BE2C (cell line): ENCODE data around the gene TPI1.

Experiments
- DNase-seq: peaks from one replicate; pipeline ENCODE4 v3.0.0-alpha.2; 2020
- H3K27me3 ChIP-seq: fragments of 250-450 bp; sonication (Bioruptor Pico); 2 replicates; pipeline ENCODE4 v1.5.1; 2020; ENCODE audit warnings: mild to moderate bottlenecking
- H3K36me3 ChIP-seq: fragments of 250-450 bp; sonication (Bioruptor Pico); 2 replicates; pipeline ENCODE4 v1.5.1; 2020; ENCODE audit warnings: mild to moderate bottlenecking
- H3K4me1 ChIP-seq: fragments of 250-450 bp; sonication (Bioruptor Pico); 2 replicates; pipeline ENCODE4 v1.5.1; 2020
- H3K4me3 ChIP-seq: 2 replicates; pipeline ENCODE4 v1.5.1; 2011; ENCODE audit warnings: low read depth, low read length
- H3K9me3 ChIP-seq: fragments of 250-450 bp; sonication (Bioruptor Pico); 2 replicates; pipeline ENCODE4 v1.5.1; 2020
- CTCF ChIP-seq: IDR thresholded peaks from 2 replicates; pipeline ENCODE4 v1.5.1; 2012; ENCODE audit warnings: mild to moderate bottlenecking, low read depth, low read length

TPI1 gene

GRCh38 chr12:6824901-6825381 is 42.4 kb upstream of the TPI1 start:
- Histone ChIP-seq H3K27me3 (no peaks in the 10 kb centered on the region), H3K4me1 (peaks cover 23% of the 10 kb centered on the region), H3K36me3 (peaks cover 4% of the 10 kb centered on the region; the same call in 1 of the 2 replicates), H3K4me3 (no peak overlapping the region), H3K9me3 (no peaks in the 10 kb centered on the region)
- no peak for DNase-seq
- no peak for TF ChIP-seq CTCF

DNA sequence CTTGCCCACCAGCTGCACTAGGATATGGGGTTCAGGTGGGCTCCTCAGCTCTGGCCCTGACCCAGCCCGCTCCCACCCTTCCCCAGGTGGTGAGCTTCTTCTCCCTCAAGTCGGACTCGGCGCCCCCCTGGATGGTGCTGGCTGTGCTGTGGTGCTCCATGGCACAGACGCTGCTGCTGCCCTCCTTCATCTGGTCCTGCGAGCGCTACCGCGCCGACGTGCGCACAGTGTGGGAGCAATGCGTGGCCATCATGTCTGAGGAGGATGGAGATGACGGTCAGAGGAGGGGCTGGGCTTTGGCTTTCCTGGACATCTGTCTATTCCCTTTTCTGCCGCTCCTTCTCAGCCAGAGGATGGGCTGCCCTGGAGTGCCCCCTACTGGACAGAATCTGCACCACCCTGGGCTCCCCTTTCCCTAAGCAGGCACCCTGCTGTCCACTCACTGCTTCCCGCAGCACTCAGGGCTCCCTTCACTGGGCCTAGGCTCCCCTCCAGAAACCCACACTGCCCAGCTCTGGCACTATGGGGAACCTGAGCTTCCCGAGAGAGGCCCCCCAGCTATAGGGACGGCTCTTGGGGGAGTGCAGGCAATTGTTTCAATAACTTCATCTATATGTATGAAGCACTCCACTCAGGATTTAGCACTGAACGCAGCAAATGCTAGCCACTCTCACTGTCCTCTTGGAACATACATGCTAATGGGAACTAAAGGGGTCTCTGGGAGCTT is 41.8 kb upstream of the TPI1 start:
- Histone ChIP-seq H3K4me1 (peaks cover 16% of the 10 kb centered on the region), H3K9me3 (no peaks in the 10 kb centered on the region), H3K27me3 (no peaks in the 10 kb centered on the region), H3K4me3 (peak overlapping the region; percentile 23; the same call in 1 of the 2 replicates), H3K36me3 (peaks cover 9% of the 10 kb centered on the region)
- peak; percentile 96 for TF ChIP-seq CTCF
- peak; percentile 89 for DNase-seq

- peaks cover 10% of the 10 kb centered on the region for H3K4me1 ChIP-seq
- no peaks in the 10 kb centered on the region for H3K27me3 ChIP-seq
- no peak for DNase-seq
- H3K36me3 ChIP-seq = peaks cover 16% of the 10 kb centered on the region
- no peaks in the 10 kb centered on the region for H3K9me3 ChIP-seq
- no peak overlapping the region for H3K4me3 ChIP-seq
- TF ChIP-seq CTCF = no peak
Observed at GRCh38 chr12:6826125-6826733, 41.1 kb upstream of the TPI1 start.

- H3K36me3 ChIP-seq = peaks cover 22% of the 10 kb centered on the region
- no peak for DNase-seq
- no peak overlapping the region for H3K4me3 ChIP-seq
- H3K9me3 ChIP-seq = no peaks in the 10 kb centered on the region
- no peak for TF ChIP-seq CTCF
- H3K27me3 ChIP-seq = no peaks in the 10 kb centered on the region
- peaks cover 10% of the 10 kb centered on the region for H3K4me1 ChIP-seq
Observed at GRCh38 chr12:6826734-6827436, 40.4 kb upstream of the TPI1 start.

- peak overlapping the region; percentile 42 for H3K4me3 ChIP-seq
- peaks cover 28% of the 10 kb centered on the region for H3K36me3 ChIP-seq
- H3K27me3 ChIP-seq = no peaks in the 10 kb centered on the region
- TF ChIP-seq CTCF = no peak
- peaks cover 10% of the 10 kb centered on the region for H3K4me1 ChIP-seq
- H3K9me3 ChIP-seq = no peaks in the 10 kb centered on the region
- DNase-seq = peak; percentile 96
Observed at GRCh38 chr12:6827437-6827911, 39.9 kb upstream of the TPI1 start.
